T-helper 17 cell (primary cell): Measurements from ENCODE around the gene DPP6. TPM values are rescaled to one million over a fixed set of nuclear protein-coding genes. Genes with fewer than 3 reads are reported as not detected.

Source experiments
- ATAC-seq: fragments of 150-1000 bp; cut with Tn5 transposase; 2 replicates; pipeline ENCODE4 v1.10.0; 2021; ENCODE audit warnings: mild to moderate bottlenecking, moderate library complexity
- DNase-seq, 3 donors: peaks; one replicate each; pipeline versions ENCODE4 v3.0.0 to v3.0.0-alpha.2; 2020 to 2021
- H3K9me3 ChIP-seq: one replicate; pipeline ENCODE4 v1.7.0; 2013; ENCODE audit warnings: low read length, mild to moderate bottlenecking; ENCODE audit not compliant: control insufficient read depth, poor library complexity, severe bottlenecking
- H3K27ac Mint-ChIP-seq: one replicate; pipeline ENCODE4 v1.8.0; 2022; ENCODE audit warnings: mild to moderate bottlenecking, moderate library complexity, mixed read lengths
- H3K27me3 Mint-ChIP-seq: one replicate; pipeline ENCODE4 v1.8.0; 2022; ENCODE audit warnings: mixed read lengths
- H3K36me3 Mint-ChIP-seq: one replicate; pipeline ENCODE4 v1.8.0; 2022; ENCODE audit warnings: low read depth, mixed read lengths
- H3K4me1 Mint-ChIP-seq: one replicate; pipeline ENCODE4 v1.8.0; 2022; ENCODE audit warnings: mild to moderate bottlenecking, mixed read lengths
- H3K4me3 Mint-ChIP-seq: one replicate; pipeline ENCODE4 v1.8.0; 2022; ENCODE audit warnings: mild to moderate bottlenecking, moderate library complexity, mixed read lengths
- total RNA-seq, 4 donors: library from RNA in 2 of 4; stranded (reverse) in 2 of 4; gene quantifications; one replicate each; pipeline ENCODE4 v1.2.3 and lab custom pipeline; 2022 to 2026

The DPP6 gene
- total RNA-seq, 2 donors from 2014 or later = not detected

DNA sequence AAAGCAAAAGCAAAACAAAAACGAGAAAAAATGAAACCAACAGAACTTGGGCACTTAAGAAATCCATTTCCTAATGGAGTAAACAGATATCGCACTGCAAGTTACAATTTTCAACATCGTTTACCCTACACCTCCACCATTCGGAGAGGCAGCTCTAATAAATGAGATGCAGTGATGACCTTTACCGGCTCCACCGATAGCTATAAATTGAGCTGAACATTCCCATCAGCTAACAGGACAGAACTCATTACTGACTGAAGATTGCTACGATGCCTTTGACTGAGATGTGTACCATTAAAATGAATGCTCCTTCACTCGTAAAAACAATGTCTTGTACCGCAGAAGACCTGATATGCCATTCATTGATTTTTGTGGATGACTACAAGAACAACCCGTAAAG, 465.6 kb downstream of the DPP6 start:
- Mint-ChIP-seq H3K4me3 (no peak overlapping the region), H3K27me3 (no peaks in the 10 kb centered on the region), H3K4me1 (no peaks in the 10 kb centered on the region), H3K36me3 (no peaks in the 10 kb centered on the region), H3K27ac (no peak overlapping the region)
- DNase-seq (no peak), ATAC-seq (no peak)
- no peaks in the 10 kb centered on the region for H3K9me3 ChIP-seq

DNA sequence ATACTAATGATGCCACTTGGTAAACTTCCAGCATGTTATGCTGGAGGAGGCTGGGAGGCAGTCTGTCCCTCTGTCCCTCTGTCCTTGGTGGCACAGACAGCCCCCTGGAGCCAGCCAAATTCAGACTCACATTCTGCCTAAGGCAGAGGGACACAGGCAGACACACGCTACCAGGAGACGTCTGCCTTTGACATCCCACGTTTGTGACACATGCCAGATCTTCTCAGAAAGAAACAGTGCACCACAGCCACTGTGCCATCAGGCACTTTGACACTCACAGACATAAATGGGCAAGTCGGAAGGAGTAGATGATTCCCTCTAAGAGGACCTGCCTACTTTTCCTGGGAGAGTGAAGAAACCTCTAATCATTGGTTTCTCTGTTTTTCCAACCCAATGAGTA, 467.0 kb downstream of the DPP6 start:
- DNase-seq (no peak), ATAC-seq (no peak)
- no peaks in the 10 kb centered on the region for H3K27me3 Mint-ChIP-seq
- no peak overlapping the region for H3K4me3 Mint-ChIP-seq
- H3K27ac Mint-ChIP-seq = no peak overlapping the region
- no peaks in the 10 kb centered on the region for H3K36me3 Mint-ChIP-seq
- no peaks in the 10 kb centered on the region for H3K4me1 Mint-ChIP-seq
- no peaks in the 10 kb centered on the region for H3K9me3 ChIP-seq

DNA sequence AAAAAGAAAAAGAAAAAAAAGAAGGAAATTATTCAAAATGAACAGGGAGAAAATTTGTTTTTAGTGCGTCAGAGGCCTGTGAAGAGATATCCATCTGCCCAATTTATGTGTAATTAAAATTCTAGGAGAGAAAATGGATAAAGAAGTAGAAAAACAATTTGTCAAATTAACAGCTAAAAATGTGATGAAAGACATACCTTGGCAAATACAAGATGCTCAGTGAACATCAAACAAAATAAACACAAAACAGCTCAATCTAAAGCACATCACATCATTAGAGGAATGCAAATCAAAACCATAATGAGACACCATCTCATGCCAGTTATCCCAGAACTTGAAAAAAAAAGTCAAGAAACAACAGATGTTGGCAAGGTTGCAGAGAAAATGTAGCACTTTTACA, 477.9 kb downstream of the DPP6 start:
- Mint-ChIP-seq H3K27ac (no peak overlapping the region), H3K36me3 (no peaks in the 10 kb centered on the region), H3K4me1 (no peaks in the 10 kb centered on the region), H3K4me3 (no peak overlapping the region), H3K27me3 (no peaks in the 10 kb centered on the region)
- no peaks in the 10 kb centered on the region for H3K9me3 ChIP-seq
- ATAC-seq (no peak), DNase-seq (no peak)

DNA sequence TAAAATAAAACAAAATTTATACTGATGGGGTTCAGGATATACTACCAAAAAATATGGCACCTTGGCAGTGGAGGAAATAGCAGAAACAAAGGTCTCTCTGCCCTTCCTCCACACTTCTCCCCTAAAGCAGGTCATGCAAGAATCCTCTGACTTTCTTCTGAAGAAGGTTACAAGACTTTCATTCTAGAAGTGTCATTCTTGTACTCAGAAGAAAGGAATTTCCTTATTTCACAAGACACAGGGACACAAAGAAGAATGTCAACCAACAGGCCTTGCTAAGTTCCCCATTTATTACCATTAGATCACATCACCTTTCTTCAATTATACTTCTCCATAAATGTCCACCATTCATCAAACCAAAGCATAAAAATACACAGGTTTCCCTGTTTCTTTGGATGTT, 480.6 kb downstream of the DPP6 start:
- H3K4me1 Mint-ChIP-seq = no peaks in the 10 kb centered on the region
- DNase-seq (no peak), ATAC-seq (no peak)
- no peaks in the 10 kb centered on the region for H3K36me3 Mint-ChIP-seq
- no peak overlapping the region for H3K4me3 Mint-ChIP-seq
- no peak overlapping the region for H3K27ac Mint-ChIP-seq
- H3K9me3 ChIP-seq = no peaks in the 10 kb centered on the region
- no peaks in the 10 kb centered on the region for H3K27me3 Mint-ChIP-seq

DNA sequence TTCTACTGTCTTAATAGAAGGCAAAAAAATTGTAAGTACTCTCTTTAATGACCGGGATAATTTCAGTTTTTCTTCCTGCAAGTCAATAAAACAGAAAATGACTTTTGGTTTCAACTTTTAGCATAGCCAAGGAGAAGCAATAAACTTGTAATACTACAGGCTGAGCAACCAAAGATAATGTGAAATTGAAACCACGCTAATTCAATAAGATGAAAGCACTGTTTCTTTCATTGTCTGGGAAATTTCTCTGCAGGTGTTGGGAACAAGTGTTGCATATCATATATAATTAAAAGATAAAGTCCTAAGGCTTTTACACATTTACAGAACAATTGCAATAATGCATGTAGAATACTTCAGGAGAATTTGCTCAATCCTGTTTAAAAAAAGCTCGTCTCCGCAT, 488.4 kb downstream of the DPP6 start:
- no peaks in the 10 kb centered on the region for H3K27me3 Mint-ChIP-seq
- ATAC-seq (no peak), DNase-seq (no peak)
- H3K36me3 Mint-ChIP-seq = no peaks in the 10 kb centered on the region
- no peak overlapping the region for H3K27ac Mint-ChIP-seq
- H3K4me1 Mint-ChIP-seq = no peaks in the 10 kb centered on the region
- H3K9me3 ChIP-seq = no peaks in the 10 kb centered on the region
- H3K4me3 Mint-ChIP-seq = no peak overlapping the region

GRCh38 chr7:154541606-154542005, 489.4 kb downstream of the DPP6 start:
- no peak overlapping the region for H3K27ac Mint-ChIP-seq
- no peaks in the 10 kb centered on the region for H3K27me3 Mint-ChIP-seq
- H3K36me3 Mint-ChIP-seq = no peaks in the 10 kb centered on the region
- no peaks in the 10 kb centered on the region for H3K9me3 ChIP-seq
- ATAC-seq (no peak), DNase-seq (no peak)
- H3K4me1 Mint-ChIP-seq = no peaks in the 10 kb centered on the region
- H3K4me3 Mint-ChIP-seq = no peak overlapping the region

GRCh38 chr7:154546946-154547587, 494.9 kb downstream of the DPP6 start:
- no peak overlapping the region for H3K4me3 Mint-ChIP-seq
- no peaks in the 10 kb centered on the region for H3K27me3 Mint-ChIP-seq
- no peak for DNase-seq
- no peak overlapping the region for H3K27ac Mint-ChIP-seq
- H3K36me3 Mint-ChIP-seq = no peaks in the 10 kb centered on the region
- H3K4me1 Mint-ChIP-seq = no peaks in the 10 kb centered on the region
- H3K9me3 ChIP-seq = no peaks in the 10 kb centered on the region
- no peak for ATAC-seq

DNA sequence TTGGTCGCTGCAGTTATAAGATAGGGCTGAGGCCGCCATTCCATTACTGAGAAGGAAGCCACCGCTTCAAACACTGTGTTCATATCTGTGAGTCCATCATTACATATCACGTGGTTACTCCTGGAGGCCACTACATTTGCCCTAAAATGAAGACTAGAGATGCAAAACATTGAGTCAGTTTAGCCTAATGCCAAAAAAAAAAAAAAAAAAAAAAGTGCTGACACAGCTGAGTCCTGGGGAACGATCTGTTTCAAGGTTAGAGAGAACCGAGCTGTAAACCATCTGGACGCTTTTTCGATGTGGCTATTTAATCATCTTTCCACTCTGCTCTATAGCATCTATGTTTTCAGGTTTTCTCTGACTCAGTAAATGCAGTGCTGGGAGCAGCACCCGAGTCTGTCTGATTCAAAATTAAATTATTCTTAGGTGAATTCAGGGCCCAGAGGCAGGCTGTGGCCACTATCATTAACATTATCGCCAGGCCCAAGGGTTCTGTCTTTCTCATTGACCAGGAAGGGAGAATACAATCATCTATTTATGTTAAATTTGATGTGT, 501.6 kb downstream of the DPP6 start:
- Mint-ChIP-seq H3K27ac (no peak overlapping the region), H3K27me3 (no peaks in the 10 kb centered on the region), H3K4me1 (no peaks in the 10 kb centered on the region), H3K4me3 (no peak overlapping the region), H3K36me3 (no peaks in the 10 kb centered on the region)
- no peak for DNase-seq
- no peak for ATAC-seq
- no peaks in the 10 kb centered on the region for H3K9me3 ChIP-seq

GRCh38 chr7:154559454-154559853, 507.3 kb downstream of the DPP6 start:
- no peak overlapping the region for H3K4me3 Mint-ChIP-seq
- H3K27ac Mint-ChIP-seq = no peak overlapping the region
- DNase-seq (no peak), ATAC-seq (no peak)
- no peaks in the 10 kb centered on the region for H3K4me1 Mint-ChIP-seq
- H3K9me3 ChIP-seq = no peaks in the 10 kb centered on the region
- H3K36me3 Mint-ChIP-seq = no peaks in the 10 kb centered on the region
- no peaks in the 10 kb centered on the region for H3K27me3 Mint-ChIP-seq

DNA sequence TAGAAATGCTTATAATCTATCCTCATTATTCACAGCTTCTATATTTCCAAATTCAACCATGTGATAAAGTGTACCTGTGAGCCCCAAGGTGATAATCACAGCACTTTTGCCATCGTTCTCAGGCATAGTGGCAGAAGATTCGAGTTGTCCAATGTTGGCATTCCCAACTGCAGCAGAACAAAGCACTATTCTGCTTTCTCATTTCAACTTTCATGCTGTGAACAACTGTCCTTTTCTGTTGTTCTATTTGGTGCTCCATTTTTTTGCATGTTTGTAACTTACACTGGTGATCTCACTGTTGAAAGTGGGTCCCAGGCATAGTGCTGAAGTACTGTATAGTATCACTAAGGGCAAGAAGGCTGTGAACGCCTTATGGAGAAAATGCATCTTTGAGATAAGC, 512.5 kb downstream of the DPP6 start:
- no peak overlapping the region for H3K27ac Mint-ChIP-seq
- H3K9me3 ChIP-seq = no peaks in the 10 kb centered on the region
- H3K27me3 Mint-ChIP-seq = no peaks in the 10 kb centered on the region
- ATAC-seq = no peak
- H3K36me3 Mint-ChIP-seq = no peaks in the 10 kb centered on the region
- no peak overlapping the region for H3K4me3 Mint-ChIP-seq
- H3K4me1 Mint-ChIP-seq = no peaks in the 10 kb centered on the region
- DNase-seq = no peak

DNA sequence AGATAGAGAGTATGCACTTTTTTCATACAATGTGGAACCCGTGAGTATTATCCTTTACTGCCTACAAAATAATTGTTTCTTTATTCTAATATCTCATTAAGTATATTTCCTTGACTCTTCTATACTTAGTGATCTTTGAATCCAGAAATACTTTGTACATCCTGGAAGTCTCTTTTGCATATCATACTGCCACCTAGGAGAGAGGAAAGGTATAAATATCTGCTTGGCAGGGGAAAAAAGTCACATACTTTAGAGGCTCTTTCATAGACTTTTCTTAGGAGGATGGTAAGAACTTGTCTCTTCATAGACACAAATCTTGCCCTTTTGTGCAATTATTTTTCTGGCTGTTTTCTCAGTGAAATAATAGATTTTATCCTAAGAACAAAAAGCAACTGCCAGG, 514.7 kb downstream of the DPP6 start:
- Mint-ChIP-seq H3K4me1 (no peaks in the 10 kb centered on the region), H3K27ac (no peak overlapping the region), H3K27me3 (no peaks in the 10 kb centered on the region), H3K4me3 (no peak overlapping the region), H3K36me3 (no peaks in the 10 kb centered on the region)
- ATAC-seq (no peak), DNase-seq (no peak)
- no peaks in the 10 kb centered on the region for H3K9me3 ChIP-seq

DNA sequence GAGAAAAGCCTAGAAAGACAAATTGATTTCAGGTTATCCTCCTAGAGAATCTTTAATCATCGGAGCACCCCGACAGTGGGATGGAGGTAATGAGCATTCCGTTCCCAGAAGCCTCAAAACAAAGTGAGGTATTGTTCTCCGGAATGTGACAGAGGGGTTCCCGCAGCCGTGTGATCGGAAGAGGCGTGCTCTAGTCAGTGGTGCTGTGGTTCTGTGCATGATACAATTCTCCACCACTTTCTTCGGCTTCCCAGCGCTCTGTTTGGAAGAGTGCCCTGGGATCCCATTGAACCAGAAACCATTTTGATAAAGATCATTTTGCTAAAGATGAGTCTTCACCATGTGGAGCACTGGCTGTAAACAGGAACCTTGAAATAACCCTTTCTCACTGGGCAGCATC, 516.1 kb downstream of the DPP6 start:
- ATAC-seq (no peak), DNase-seq (no peak)
- H3K27ac Mint-ChIP-seq = no peak overlapping the region
- H3K4me3 Mint-ChIP-seq = no peak overlapping the region
- no peaks in the 10 kb centered on the region for H3K36me3 Mint-ChIP-seq
- H3K9me3 ChIP-seq = no peaks in the 10 kb centered on the region
- no peaks in the 10 kb centered on the region for H3K27me3 Mint-ChIP-seq
- H3K4me1 Mint-ChIP-seq = no peaks in the 10 kb centered on the region

DNA sequence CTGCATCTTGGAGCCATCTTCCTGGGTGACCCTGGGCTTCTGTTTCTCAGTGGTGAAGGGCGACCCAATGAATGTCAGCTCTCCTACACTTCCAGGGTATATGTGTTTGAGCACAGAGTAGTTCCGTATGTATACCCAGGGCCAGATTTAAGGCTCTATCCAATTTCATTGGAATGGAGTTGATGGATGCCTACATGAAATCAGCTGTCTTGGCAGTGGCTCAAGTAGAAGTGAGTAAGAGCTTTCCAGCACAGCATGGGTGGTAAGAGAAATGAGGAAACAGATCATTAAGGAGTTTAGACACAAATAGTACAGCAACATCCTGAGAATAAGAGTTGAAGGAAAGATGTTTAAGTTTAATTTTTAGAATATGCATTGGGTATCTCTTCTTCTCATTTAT, 517.7 kb downstream of the DPP6 start:
- Mint-ChIP-seq H3K4me3 (no peak overlapping the region), H3K27me3 (no peaks in the 10 kb centered on the region), H3K4me1 (no peaks in the 10 kb centered on the region), H3K27ac (no peak overlapping the region), H3K36me3 (no peaks in the 10 kb centered on the region)
- no peak for ATAC-seq
- no peaks in the 10 kb centered on the region for H3K9me3 ChIP-seq
- DNase-seq = no peak

DNA sequence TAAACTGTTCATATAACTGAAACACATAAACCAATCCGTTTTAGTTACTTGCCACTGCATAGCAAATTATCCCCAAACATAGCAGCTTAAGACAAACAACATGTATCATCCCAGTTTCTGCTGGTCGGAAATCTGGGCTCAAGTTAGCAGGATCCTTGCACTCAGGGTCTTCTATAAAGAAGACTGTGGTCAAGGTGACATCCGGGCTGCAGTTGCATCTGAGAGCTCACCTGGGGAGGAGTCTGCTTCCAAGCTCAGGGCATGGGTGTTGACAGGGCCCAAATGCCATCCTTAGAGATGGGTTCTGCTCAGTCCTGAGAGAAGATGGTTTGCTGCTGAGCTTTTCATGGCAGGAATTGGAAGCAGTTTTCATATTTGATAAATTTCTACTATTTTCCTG, 519.6 kb downstream of the DPP6 start:
- ATAC-seq = no peak
- Mint-ChIP-seq H3K27me3 (no peaks in the 10 kb centered on the region), H3K4me1 (no peaks in the 10 kb centered on the region), H3K36me3 (no peaks in the 10 kb centered on the region), H3K27ac (no peak overlapping the region), H3K4me3 (no peak overlapping the region)
- H3K9me3 ChIP-seq = no peaks in the 10 kb centered on the region
- no peak for DNase-seq
